ENCODE measurements around the gene CLDN9. TPM values are rescaled to one million over a fixed set of nuclear protein-coding genes. Genes with fewer than 3 reads are reported as not detected.

The CLDN9 gene
- total RNA-seq, 1 donor from 2014 or later: 0.48 TPM

DNA sequence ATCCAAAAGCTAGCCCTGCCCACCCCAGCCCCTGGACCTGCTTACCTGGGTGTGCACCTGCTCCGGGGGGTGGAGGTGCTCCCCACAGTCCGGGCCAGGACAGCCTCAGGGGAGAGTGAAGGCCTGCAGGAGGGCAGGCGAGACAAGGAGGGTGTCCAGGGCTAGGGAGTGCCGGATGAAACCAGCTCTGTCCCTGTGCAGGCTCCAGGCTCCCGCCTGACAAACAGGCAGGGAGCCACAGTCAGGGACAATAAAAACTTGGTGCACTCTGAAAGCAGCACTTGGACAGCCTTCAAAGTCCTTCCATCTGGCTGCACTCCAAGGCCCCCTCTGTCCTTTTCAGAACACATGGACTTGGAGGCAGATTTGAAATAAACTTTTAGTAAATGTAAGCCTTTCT is 39.6 kb upstream of the CLDN9 start:
- no peak overlapping the region for H3K4me2 ChIP-seq (ENCODE audit: low read length)
- TF ChIP-seq EZH2 (IDR thresholded peaks at IDR 0.05; ENCODE audit: insufficient read depth, low read length) (no peak), CTCF (IDR thresholded peaks at IDR 0.05; ENCODE audit: insufficient read depth, low read depth, low read length) (no peak)

DNA sequence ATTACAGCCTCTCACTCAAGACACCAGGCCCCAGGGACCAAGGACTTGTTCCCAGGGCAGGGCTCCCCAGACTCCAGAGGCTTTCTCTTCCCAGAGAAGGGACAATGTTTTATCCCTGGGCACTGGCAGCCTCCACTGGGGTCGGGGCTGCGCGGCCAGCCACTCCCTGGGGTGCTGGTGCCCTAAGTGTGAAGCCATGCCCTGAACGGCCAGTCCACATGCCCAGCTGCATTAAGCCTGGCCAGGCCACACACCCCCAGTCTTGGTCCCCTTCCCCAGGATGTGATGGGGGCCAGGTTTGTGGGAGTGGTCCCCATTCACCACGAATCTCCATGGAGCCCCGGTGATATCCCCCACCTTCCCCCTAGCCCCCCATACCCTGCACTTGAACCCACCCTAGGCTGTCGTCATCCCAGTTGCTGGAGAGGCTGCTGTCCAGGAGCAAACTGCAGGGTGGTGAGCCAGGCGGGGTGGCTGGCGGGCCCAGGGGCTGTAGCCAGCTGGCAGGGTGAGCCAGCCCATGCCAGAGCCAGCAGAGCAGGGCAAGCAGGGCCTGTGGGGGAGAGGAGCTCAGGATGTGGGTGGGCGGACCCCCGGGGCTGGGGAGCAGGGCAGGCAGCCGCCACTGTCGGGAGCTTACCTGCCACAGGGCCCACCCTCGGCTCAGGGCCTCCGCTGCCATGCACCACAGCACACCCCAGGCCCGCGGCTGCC is 39.0 kb upstream of the CLDN9 start:
- no peak overlapping the region for H3K27ac ChIP-seq (ENCODE audit: low read depth, low read length)
- DNase-seq (ENCODE audit: low read depth) (no peak), FAIRE-seq (no peak)
- H3K9ac ChIP-seq (ENCODE audit: low read length): no peak overlapping the region
- no peaks in the 10 kb centered on the region for H3K79me2 ChIP-seq (ENCODE audit: insufficient read depth, low read length)
- H2AFZ ChIP-seq (ENCODE audit: low read depth, low read length): no peak overlapping the region
- H3K9me3 ChIP-seq (ENCODE audit: insufficient read depth, low read depth, low read length): no peaks in the 10 kb centered on the region
- peaks cover 21% of the 10 kb centered on the region for H4K20me1 ChIP-seq (ENCODE audit: insufficient read depth, low read length)
- H3K27me3 ChIP-seq (ENCODE audit: insufficient read depth, low read length): no peaks in the 10 kb centered on the region
- H3K27me3 Mint-ChIP-seq (ENCODE audit: low read depth, unreplicated experiment): peaks cover 14% of the 10 kb centered on the region
- TF ChIP-seq EZH2 (IDR thresholded peaks at IDR 0.05; ENCODE audit: insufficient read depth, low read length) (no peak), CTCF (IDR thresholded peaks at IDR 0.05; ENCODE audit: insufficient read depth, low read depth, low read length) (no peak)
- no peaks in the 10 kb centered on the region for H3K9me3 Mint-ChIP-seq (ENCODE audit: unreplicated experiment)
- H3K27ac Mint-ChIP-seq (ENCODE audit: unreplicated experiment): no peak overlapping the region
- no peaks in the 10 kb centered on the region for H3K4me1 Mint-ChIP-seq (ENCODE audit: low read depth, unreplicated experiment)
- no peak overlapping the region for H3K4me3 Mint-ChIP-seq (ENCODE audit: unreplicated experiment)
- H3K4me1 ChIP-seq (ENCODE audit: insufficient read depth, low read length): peaks cover 2% of the 10 kb centered on the region
- no peaks in the 10 kb centered on the region for H3K36me3 Mint-ChIP-seq (ENCODE audit: low read depth, unreplicated experiment)
- no peaks in the 10 kb centered on the region for H3K36me3 ChIP-seq (ENCODE audit: insufficient read depth, low read length)
- H3K4me3 ChIP-seq (ENCODE audit: insufficient read depth, low read depth, low read length): no peak overlapping the region
- H3K4me2 ChIP-seq (ENCODE audit: low read length): no peak overlapping the region

More for the DNA sequence above, 39.6 kb upstream of the CLDN9 start:
- Histone ChIP-seq H3K9me3 (ENCODE audit: insufficient read depth, low read depth, low read length) (no peaks in the 10 kb centered on the region), H3K9ac (ENCODE audit: low read length) (no peak overlapping the region), H3K27me3 (ENCODE audit: insufficient read depth, low read length) (peaks cover 2% of the 10 kb centered on the region), H3K27ac (ENCODE audit: low read depth, low read length) (no peak overlapping the region), H3K79me2 (ENCODE audit: insufficient read depth, low read length) (no peaks in the 10 kb centered on the region), H2AFZ (ENCODE audit: low read depth, low read length) (no peak overlapping the region), H3K4me1 (ENCODE audit: insufficient read depth, low read length) (peaks cover 4% of the 10 kb centered on the region), H3K36me3 (ENCODE audit: insufficient read depth, low read length) (no peaks in the 10 kb centered on the region), H4K20me1 (ENCODE audit: insufficient read depth, low read length) (peaks cover 27% of the 10 kb centered on the region), H3K4me3 (ENCODE audit: insufficient read depth, low read depth, low read length) (no peak overlapping the region)
- no peak overlapping the region for H3K4me3 Mint-ChIP-seq (ENCODE audit: unreplicated experiment)
- H3K27me3 Mint-ChIP-seq (ENCODE audit: low read depth, unreplicated experiment): peaks cover 16% of the 10 kb centered on the region
- peaks cover 3% of the 10 kb centered on the region for H3K36me3 Mint-ChIP-seq (ENCODE audit: low read depth, unreplicated experiment)
- H3K27ac Mint-ChIP-seq (ENCODE audit: unreplicated experiment): no peak overlapping the region
- no peaks in the 10 kb centered on the region for H3K9me3 Mint-ChIP-seq (ENCODE audit: unreplicated experiment)
- DNase-seq (ENCODE audit: low read depth): no peak
- no peak for FAIRE-seq
- no peaks in the 10 kb centered on the region for H3K4me1 Mint-ChIP-seq (ENCODE audit: low read depth, unreplicated experiment)

Measured in astrocyte (in vitro differentiated cells and primary cell).